SK-N-MC (cell line): ENCODE results near the gene TSPAN3.

ENCODE experiments used
- EZH2 ChIP-seq: fragments of 200-600 bp; sonication (generic); IDR thresholded peaks from one replicate; pipeline ENCODE4 v1.6.1; 2017; ENCODE audit warnings: antibody characterized with exemption
- FOXP2 ChIP-seq: optimal IDR thresholded peaks from 2 replicates; pipeline ENCODE3; 2011; ENCODE audit warnings: mild to moderate bottlenecking, moderate library complexity; ENCODE audit not compliant: insufficient read depth; ENCODE audit errors: extremely low read length, control extremely low read depth
- POLR2AphosphoS5 ChIP-seq: IDR thresholded peaks from 2 replicates; pipeline ENCODE4 v1.6.1; 2012; ENCODE audit warnings: mild to moderate bottlenecking, low read depth, low read length, borderline replicate concordance

- TF ChIP-seq EZH2 (no peak), POLR2AphosphoS5 (no peak), FOXP2 (no peak)
Observed at GRCh38 chr15:77018796-77019505, 52.0 kb downstream of the TSPAN3 start.
